G401 (cell line): ENCODE results near the gene RWDD3. TPM values are rescaled to one million over a fixed set of nuclear protein-coding genes. Genes with fewer than 3 reads are reported as not detected.

Source experiments
- DNase-seq: peaks from one replicate; pipeline ENCODE4 v3.0.0-alpha.2; 2015; ENCODE audit warnings: low spot score
- in situ Hi-C: cut with HindIII; loops from 2 replicates; pipeline ENCODE4 v1.10.0; 2016; ENCODE audit warnings: low sequenced_read_pairs, mixed read lengths
- total RNA-seq: library from RNA; depleted of rRNA; stranded (reverse); fragments of >200 nt; shearing (Covaris generic); gene quantifications from 2 replicates; pipeline ENCODE4 v1.2.3, GENCODE V29; 2014

Gene RWDD3
- total RNA-seq, 1 experiment from 2014 or later: 15.6 TPM

DNA sequence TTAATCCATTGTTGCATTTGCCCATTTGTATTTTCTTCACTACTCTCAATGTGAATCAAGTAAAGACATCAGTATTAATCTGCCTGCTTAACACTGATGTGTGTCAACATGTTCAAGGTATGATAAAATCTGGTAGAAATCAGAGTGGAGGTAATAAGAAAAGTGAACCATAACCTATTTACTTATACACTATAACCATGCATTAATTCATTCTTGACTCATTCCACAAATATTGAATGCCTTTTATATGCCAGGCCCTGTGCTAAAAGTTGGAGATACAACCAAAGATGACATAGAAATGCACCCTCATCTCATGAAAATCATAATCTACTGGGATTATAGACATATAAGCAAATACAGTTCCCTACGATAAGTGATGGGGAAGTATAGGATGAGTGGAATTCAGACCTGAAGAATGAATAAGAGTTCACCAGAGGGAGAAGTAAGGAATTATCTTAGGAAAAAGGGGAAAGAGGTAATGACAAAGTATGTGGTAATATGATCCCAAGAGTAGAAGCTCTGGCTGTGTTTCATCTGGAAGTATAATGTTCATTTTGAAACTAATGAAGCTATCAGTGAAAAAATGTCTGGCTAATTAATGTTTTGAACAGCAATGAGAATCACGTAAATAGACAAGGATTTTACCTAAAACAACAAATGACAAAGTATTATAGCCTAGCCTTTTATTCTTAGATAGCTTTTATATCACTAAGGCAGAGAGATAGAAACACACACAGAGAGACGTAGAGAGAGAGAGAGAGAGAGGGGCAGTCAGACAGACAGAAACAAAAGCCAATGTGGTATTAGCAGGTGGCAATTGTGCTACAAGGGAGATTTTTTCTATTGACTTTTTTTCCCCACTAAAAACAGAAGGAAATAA, 7.0 kb upstream of the RWDD3 start:
- DNase-seq: no peak
- in situ Hi-C loops: no loop called here

DNA sequence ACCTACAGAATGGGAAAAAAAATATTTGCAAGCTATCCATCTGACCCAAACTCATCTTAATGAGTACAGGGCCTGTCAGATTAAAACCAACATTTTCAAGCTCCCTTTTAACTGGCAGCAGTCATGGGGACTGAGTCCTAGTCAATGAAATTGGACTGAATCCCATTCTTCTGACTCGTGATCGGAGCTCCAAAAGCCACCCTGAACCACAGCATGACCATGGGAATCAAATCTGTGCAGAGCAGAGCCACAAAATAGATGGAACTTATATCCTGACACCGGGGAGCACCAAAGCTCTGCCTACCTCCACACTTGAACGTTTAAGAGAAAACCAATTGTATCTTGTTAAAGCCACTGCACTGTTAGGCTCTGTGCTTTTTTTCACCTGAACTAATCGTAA, 5.0 kb upstream of the RWDD3 start:
- no peak for DNase-seq
- in situ Hi-C loops: no loop called here

DNA sequence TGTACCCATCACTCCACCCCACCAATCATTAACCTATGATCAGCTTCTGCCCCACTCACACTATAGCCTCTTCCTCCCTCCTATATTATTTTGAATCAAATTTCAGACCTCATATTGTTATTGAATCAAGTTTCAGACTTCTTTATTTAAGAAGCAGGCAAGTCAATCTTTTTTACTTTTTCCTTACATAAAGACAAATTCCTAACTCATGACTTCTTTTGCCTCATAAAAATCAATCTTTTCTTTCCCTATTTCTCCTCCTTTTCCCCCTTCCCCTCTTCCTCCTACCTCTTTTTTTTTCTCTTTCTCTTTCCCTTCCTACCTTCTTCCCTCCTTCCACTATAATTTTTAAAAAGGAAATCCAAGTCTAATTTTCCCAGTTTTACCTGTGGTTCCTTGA, 4.3 kb upstream of the RWDD3 start:
- no peak for DNase-seq
- in situ Hi-C loops: no loop called here

DNA sequence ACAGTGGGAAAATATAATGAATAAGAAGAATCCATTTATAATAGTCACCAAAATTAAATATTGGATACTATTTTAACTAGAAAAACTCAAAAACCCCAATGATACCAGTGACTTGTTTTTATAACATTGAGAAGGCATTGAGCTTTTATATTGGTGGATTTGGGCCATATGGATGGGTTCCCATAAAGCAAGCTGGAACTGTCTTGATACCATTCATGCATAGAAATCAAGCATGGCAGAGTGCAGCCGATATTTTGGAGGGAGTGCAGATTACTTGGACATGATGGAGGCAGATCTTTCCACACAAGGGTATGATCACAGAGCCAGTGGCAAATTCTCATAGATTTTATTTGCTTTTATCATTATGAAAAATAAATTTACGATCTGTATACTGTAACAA, 3.8 kb upstream of the RWDD3 start:
- in situ Hi-C loops: no loop called here
- peak; percentile 55 for DNase-seq

DNA sequence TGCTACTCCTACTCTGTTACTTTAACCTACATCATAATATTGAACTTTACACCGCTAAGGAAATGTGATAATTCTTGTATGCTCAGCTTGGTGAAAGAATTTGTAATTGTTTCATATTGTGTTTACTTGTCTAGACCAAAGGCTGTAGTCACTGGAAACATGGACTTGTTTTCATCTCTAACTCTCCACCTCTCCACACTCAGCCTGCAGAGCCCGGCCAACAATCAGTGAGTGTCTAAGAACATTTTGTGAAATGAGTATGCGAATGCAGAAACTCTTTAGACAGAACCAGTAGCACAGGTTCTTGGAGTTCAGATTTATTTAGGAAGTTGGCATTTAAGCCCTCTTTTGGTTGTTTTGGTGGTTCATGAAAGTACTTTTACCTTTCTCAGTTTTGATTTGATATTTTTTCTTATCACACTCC, 3.2 kb upstream of the RWDD3 start:
- in situ Hi-C loops: no loop called here
- DNase-seq: no peak

DNA sequence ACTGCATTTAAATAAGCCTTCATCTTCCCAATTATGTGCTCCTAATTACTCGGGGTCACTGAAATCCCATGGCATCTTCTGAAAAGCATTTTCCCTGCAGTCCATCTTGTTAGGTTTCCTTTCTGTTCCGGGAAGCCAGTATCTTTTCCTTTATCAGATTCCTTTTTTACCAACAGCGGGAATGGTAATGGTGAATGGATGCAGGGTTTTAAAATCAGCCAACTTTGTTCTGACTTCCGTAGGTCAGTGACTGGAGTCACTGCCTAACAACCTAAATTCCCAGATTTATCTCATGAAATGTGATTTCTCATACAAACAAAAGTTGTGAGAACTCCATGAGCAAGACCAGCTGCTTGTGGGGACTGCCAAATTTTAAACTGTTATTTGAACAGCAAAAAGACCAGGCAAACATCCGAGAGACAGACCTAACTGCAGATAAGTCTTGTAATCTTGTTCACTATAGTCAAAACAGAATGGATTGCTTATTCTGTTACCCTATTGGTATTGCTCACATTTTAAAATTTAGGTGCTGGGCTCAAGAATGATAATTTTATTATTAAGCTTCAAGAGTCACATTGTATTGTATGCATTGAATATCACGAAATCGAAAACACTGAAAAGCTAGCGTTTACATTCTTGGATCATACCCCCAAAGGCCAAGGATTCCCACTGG, 1.2 kb upstream of the RWDD3 start:
- DNase-seq: no peak
- in situ Hi-C loops: no loop called here

DNA sequence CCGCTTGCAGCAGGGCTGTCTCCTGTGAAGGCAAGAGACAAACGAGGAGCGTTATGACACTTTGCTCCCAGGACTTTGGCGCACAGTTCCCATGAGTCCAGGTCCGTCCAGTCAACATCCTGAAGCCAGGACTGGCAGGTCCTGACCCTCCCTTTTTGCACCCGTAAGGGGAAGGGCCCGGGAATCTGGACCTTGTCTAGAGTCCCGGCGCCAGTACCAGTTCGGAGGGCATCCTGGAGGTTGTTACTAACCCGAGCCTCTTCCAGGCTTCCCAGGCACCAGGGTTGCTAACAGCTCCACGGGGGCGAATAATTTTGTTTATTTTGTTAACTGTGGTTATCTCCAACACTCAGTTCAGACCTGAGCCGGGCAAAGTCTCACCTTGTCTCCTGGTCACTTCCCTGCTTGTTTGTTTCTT, 682 bp upstream of the RWDD3 start:
- DNase-seq: peak; percentile 54
- in situ Hi-C loops: no loop called here

DNA sequence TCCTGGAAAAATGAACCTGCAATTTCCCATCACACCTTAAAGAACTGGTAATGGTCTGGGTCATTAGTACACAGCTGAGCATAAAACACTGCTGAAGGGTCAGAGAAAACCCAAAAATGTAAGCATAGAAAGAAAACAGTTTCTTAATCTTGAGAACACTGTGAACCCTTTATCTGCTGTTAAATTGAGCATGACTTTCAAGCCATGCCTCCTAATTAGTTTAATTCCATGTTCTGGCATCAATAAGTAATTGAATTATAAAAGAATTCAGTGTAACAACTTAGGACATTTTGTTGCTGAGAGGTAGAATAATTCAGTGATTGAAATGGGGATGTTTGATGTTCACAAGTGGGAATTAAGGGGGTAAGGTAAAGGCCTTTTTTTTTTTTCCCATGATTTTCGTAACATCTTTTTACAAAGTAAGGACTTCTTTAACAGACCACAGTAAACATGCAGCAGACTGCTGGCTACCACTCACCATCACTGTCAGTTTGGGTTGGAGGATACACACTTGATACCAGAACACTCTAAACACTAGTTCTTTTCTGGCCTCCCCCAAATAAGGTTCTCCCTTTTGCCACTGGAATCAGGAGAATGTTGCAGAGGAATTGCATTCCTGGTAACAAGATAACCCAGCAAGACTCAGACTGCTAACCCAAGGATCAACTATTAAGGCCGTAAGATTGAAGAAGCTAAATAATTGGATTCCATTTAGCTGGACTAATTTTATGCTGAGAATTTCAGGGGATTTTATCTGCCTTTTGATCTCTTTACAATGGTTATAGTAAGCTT, 3.0 kb downstream of the RWDD3 start:
- no peak for DNase-seq
- in situ Hi-C loops: no loop called here

DNA sequence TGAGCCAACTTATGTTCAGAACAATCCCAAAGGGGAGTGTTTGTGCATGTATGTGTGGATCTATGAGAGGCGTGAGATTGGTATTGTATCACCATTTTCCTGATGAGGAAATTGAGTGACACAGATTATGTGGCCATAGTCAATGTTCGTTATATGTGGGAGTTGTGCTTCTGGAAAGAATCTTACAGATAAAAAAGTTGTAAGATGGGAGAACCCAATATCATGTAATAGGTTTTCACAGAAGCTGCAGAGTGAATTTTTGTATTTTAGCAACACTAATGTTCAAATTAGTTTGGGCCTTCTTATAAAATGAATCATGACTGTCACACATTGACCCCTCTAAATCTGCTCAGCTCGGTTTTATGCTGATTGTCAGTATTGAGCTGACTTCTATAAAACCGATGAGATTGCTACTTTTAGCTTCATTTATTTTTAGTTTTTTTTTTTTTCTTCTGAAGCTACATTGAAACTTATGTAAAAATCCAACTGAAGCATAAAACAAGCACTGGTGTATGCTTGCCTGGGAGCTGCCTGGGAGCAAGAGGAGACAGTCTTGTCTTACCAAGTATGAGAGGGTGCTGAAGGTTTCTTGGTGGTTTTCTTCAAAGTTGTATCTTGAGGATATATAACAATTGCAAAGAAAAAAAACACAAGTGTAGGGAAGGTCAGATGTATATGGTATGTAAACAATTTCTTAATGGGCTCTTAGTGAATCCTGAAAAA, 4.1 kb downstream of the RWDD3 start:
- in situ Hi-C loops: no loop called here
- no peak for DNase-seq

DNA sequence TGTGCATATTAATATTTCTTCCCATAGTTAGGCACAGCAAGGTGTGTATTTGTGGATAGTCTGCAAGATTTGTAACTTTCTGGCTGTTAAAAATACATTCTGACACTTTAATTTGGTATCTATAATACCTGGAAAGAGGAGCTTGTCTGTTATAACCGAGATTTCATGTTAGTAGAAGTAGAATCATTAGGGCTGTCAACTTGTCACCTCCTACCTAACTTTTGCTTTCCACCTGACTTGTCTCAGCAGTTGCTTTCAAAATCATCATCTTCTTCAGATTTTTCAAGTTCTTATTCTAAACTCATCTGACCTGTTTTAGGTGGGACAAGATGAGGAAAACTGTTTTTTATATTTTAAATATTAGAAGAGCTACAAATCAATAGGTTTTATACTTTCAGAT, 11.0 kb downstream of the RWDD3 start:
- DNase-seq: no peak
- in situ Hi-C loops: no loop called here

DNA sequence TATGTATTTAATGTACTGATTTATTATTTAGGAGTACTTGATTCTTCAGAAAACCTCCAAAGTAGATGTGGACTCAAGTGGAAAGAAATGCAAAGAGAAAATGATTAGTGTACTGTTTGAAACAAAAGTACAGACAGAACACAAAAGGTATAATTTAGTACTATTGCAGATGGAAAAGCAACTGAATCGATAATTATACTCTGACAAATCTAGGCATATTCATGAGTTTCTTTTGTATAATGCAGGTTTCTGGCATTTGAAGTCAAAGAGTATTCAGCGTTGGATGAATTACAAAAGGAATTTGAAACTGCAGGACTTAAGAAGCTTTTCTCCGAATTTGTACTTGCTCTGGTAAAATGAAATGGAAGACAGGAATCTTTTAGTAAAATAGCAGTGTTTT, 12.5 kb downstream of the RWDD3 start:
- no peak for DNase-seq
- in situ Hi-C loops: no loop called here

DNA sequence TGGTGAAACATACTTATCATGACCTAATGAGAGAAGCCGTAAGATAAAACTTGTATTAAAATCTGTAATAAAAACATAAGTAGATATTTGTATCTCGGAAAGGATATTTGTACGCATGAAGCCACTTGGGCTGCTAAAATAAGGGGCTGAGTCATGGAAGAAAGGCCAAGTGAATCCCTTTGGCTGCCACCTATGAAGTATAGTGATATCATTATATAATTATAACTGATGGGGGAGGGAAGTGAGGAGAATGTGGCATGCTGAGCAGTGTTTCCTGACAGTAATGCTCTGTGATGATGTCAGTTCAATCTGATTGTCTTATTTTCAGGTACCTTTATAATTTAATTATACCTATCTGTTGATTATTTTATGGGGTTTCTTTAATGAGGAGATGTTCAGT, 13.6 kb downstream of the RWDD3 start:
- peak; percentile 29 for DNase-seq
- in situ Hi-C loops: no loop called here

DNA sequence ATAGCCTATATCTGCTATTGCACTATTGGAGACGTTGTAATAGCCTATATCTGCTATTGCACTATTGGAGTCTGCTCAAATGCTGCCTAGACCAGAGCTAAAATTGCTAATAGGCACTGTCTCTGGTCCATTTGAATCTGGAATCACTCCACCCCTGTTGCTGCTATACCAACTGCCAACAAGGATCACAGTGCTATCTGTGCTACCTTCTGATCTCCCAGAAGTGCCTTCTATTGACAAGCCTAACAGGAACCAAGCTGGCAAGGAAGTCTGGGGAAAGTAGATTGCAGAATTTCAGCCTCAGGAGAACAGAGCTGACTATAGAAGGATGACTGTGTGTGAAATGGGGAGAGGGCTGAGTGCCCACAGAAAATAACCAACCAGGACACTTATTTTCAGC, 15.9 kb downstream of the RWDD3 start:
- in situ Hi-C loops: no loop called here
- peak; percentile 24 for DNase-seq

DNA sequence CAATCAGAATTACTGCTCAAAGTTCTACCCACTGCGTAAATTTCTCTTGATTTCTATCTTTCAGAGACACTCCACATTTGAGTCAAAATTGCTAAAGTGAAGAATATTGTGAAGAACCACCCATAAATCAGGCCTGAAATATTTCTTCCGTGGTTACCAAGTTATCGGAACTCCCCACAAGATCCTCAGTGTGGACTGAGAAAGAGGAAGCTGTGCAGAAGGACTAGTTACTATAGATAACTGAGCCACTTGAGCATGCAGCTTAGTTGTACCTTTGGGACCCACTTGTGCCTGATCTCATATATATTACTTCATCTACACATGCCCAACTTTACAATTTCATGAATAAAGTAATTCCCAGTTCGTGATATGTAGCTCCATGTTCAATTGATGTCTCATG, 18.4 kb downstream of the RWDD3 start:
- DNase-seq: no peak
- in situ Hi-C loops: no loop called here

DNA sequence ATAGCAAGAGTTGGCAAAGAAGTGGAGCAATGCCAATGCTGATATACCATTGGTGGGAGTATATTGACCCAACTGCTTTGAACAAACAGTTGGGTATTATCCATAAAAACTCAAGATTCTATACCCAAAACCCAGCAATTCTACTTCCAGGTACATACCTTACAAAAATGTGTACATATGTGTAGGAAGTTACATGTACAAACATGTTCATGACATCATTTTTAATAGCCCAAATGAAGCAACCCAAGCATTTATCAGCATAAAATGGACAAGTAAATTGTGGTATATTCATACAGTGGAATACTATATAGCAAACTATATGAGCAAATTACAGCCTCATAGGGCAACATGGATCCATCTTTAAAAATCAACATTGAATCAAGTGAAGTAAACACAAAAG, 20.9 kb downstream of the RWDD3 start:
- in situ Hi-C loops: no loop called here
- DNase-seq: no peak

DNA sequence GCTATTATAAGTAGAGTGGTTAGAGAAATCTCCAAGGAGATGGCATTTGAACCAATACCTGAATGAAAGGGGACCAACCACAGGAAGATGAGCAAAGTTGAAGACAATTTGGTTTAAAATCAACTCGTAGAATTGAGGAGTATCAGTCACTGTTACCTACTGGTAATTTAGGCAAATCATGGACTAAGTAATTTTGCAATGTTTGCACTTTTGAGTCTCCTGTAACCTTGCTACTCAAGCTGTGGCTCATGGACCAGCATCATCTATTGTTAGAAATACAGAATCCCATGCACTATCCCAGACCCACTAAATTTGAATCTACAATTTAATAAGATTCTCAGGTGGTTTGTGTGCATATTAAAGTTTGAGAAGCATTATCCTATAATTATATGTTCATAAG, 21.8 kb downstream of the RWDD3 start:
- in situ Hi-C loops: no loop called here
- DNase-seq: no peak

DNA sequence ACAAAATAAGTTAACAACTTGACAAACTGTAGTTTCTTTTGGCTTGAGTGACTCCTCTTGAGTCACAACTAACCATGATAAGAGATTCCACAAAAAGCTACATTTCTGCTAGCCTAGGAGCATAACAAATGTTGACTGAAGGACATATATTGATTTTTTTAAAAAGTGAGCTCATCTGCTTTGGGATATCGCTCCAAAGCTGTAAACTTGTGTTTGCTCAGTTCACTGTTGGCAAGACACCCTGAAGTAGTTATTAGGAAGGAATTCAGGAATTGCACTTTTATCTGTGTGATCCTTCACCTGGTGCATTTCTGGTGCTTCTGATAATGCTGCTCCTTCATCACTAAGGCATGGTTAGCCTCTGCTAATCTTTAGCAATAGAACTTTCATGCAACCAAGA, 23.7 kb downstream of the RWDD3 start:
- in situ Hi-C loops: no loop called here
- DNase-seq: no peak

DNA sequence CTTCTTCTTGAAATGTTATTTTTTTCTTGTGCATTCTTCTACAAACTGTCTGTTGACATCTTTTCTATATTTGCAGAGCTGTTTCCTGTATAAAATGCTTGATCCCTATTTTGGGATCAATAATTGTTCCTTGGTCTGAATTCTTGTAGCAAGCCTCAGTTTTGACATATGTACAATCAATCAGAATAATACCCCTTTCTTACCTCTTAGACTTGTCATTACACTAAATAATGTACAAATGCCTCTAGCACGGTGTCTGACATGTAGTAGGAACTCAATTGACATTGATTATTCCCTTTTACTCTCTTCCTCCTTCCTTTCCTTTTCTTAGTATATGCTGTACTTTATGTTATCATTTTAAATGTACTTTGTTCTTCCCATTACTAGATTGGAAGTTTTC, 25.2 kb downstream of the RWDD3 start:
- no peak for DNase-seq
- in situ Hi-C loops: no loop called here

DNA sequence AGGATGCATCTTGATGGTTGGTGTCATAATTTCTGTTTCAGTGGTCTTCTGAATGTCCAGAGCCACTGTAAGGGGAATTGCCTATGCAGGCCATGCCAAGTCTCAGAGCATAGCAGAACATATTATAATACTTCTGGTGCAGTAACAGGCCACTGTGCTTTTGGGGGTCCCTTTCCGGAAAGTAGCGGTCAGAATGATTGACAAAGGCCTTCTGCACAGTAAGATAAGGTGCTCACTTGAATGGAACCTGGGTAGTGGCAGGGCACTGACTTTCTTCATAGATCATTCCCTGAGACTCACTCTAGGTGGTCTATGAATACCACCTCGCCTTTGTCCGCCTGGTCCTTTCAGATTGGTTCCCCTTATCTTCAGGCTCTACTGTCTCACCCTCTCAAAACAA, 28.9 kb downstream of the RWDD3 start:
- no peak for DNase-seq
- in situ Hi-C loops: no loop called here
